Heart left ventricle (tissue), 16 donors: Measurements from ENCODE around the gene CPSF7. TPM values are rescaled to one million over a fixed set of nuclear protein-coding genes. Genes with fewer than 3 reads are reported as not detected.

ENCODE experiments used
- ATAC-seq, 4 donors: fragments of 200-7000 bp; cut with Tn5 transposase; one replicate each; pipeline ENCODE4 v1.9.1; 2020 to 2022; ENCODE audit warnings: moderate library complexity in 4 of 4, mild to moderate bottlenecking in 3 of 4, moderate number of reproducible peaks in 1 of 4
- DNase-seq, 5 donors: peaks; one replicate each; pipeline ENCODE4 v3.0.0-alpha.2; 2020
- H3K27ac ChIP-seq, 12 donors: fragments of 200-600 bp; sonication (generic) in 4 of 12; one replicate each; pipeline versions ENCODE4 v1.5.0 to v1.8.0; 2016 to 2022; ENCODE audit warnings: mild to moderate bottlenecking in 2 of 12
- H3K27me3 ChIP-seq, 9 donors: fragments of 200-600 bp; sonication (generic) in 2 of 9; one replicate each; pipeline versions ENCODE4 v1.5.1 to v1.8.0; 2016 to 2022; ENCODE audit warnings: mild to moderate bottlenecking in 3 of 9
- H3K36me3 ChIP-seq, 9 donors: fragments of 200-600 bp; sonication (generic) in 2 of 9; one replicate each; pipeline versions ENCODE4 v1.5.0 to v1.8.0; 2018 to 2022; ENCODE audit warnings: mild to moderate bottlenecking in 2 of 9
- H3K4me1 ChIP-seq, 12 donors: fragments of 200-600 bp; sonication (generic) in 4 of 12; one replicate each; pipeline versions ENCODE4 v1.5.0 to v1.8.0; 2016 to 2022; ENCODE audit warnings: mild to moderate bottlenecking in 3 of 12
- H3K4me3 ChIP-seq, 12 donors: fragments of 200-600 bp; sonication (generic) in 4 of 12; one replicate each; pipeline versions ENCODE4 v1.5.0 to v1.8.0; 2017 to 2022; ENCODE audit warnings: mild to moderate bottlenecking in 9 of 12, moderate library complexity in 4 of 12
- H3K9me3 ChIP-seq, 12 donors: fragments of 200-600 bp; sonication (generic) in 4 of 12; one replicate each; pipeline versions ENCODE4 v1.5.0 to v1.8.0; 2016 to 2022; ENCODE audit warnings: mild to moderate bottlenecking in 1 of 12
- CTCF ChIP-seq, 12 donors: fragments of 200-600 bp; sonication (generic) in 4 of 12; IDR thresholded peaks; one replicate each; pipeline versions ENCODE4 v1.5.0 to v1.8.0; 2018 to 2022; ENCODE audit warnings: antibody characterized with exemption in 12 of 12, mild to moderate bottlenecking in 5 of 12
- POLR2A ChIP-seq, 2 donors: fragments of 450-650 bp; IDR thresholded peaks; one replicate each; pipeline ENCODE4 v1.6.1; 2017; ENCODE audit warnings: antibody characterized with exemption in 2 of 2, mild to moderate bottlenecking in 2 of 2, moderate library complexity in 2 of 2
- WGBS, 4 donors: extraction: QIAGEN DNeasy Blood & Tissue Kit in 2 of 4; methylation state at CpG; one replicate each; pipeline versions ENCODE4 v1.1.5 to v1.1.7; 2013 to 2018; 5-methylcytosine and 5-hydroxymethylcytosine counted together
- intact Hi-C, 10 donors: fragments of 100-400 bp; cut with DNase I; formaldehyde crosslinking; loops; one replicate each; pipeline versions ENCODE4 v1.11.1 to v1.14.2; 2022
- polyA plus RNA-seq, 2 donors: library from polyadenylated mRNA; stranded (reverse); fragments of 200-250 nt; gene quantifications; one replicate each; pipeline ENCODE4 v1.2.3, GENCODE V29; 2013
- total RNA-seq, 9 donors: library from RNA; depleted of rRNA in 2 of 9; stranded (reverse); fragments of >200 nt in 2 of 9; fragmentation: NEBNext Ultra II Directional in 3 of 9; extraction: Animal tissue kit (Norgen Biotek cat#: 25700) in 3 of 9; gene quantifications; one replicate each; pipeline versions ENCODE4 v1.1.0 to v1.2.4, GENCODE V29; 2016 to 2023
- donor health status: ischemic (EF 13 %, LVEDD 7.1; RV severe dilation, severe dysfunction).
- donor health status: healthy with polysubstance abuse.
- donor health status: DM: no; HTN: yes; CAD: no.
- donor health status: DM: no; HTN: no; CAD: no.
- donor health status: ischemic (EF 25% LVEDD 6.9; RV normal size, moderate dysfunction).
- donor health status: ischemic (EF 25% LVEDD 5.7; RV mildly dilated, moderate dysfunction).
- donor health status: healthy.
- donor health status: DM: yes; HTN: yes; CAD: no.
- donor health status: ischemic (EF 35%, LVEDD 5.7; RV mildly dilated, moderate dysfunction).
- donor health status: nonischemic (EF 11% LVEDD 7.7; RV severe dilation, severe dysfunction).
- donor health status: DM: yes; HTN: yes; CAD: no.
- donor health status: PGD.
- donor health status: ischemic (EF 29% LVEDD 5.4; RV normal size, mild dysfunction).
- donor health status: nonischemic (EF 23%, LVEDD 6.1; RV moderate dilation, normal function).

CPSF7 gene
- total and polyA plus RNA-seq, 11 donors, result 24.3 to 52.4 (median 35.5) TPM

DNA sequence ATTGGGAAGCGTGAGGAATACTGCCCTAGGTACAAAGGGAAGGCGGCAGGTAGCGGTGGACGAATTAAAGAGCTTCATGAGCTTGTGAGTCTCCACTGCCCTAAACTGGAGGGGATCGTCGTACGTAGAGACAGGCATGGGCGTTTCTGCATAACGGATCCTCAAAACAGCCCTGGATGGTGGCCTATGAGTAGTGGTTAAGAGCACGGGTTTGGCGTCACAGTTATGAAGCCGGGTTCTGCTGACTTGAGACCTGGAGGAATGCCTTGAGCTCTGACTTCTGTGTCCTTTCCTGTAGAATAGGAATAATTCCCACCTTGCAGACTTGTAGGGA is 67.3 kb downstream of the CPSF7 start:
- H3K27me3 ChIP-seq, result no peaks in the 10 kb centered on the region
- TF ChIP-seq CTCF (IDR thresholded peaks at IDR 0.05), result no peak
- no peak for TF ChIP-seq POLR2A (IDR thresholded peaks at IDR 0.05)
- H3K27ac ChIP-seq, result peak overlapping the region; percentile 95 to 100 (median 99)
- DNase-seq (no peak), ATAC-seq (peak in 3 of 4 donors; percentile 1 to 16 (median 13))
- peaks cover 0 to 49% (median 28%) of the 10 kb centered on the region in 12 donors for H3K4me1 ChIP-seq
- H3K9me3 ChIP-seq, result no peaks in the 10 kb centered on the region
- WGBS, 4 donors, result 0 to 2% (median 1%) methylated on average over 12 of the region's 12 CpGs
- intact Hi-C loops, result loop anchor here in 1 of 10 donors (2.0 kb wide), 1 partner anchor 30 kb away; the partner anchor contains the start of genes DDB1 and TKFC
- H3K4me3 ChIP-seq, result peak overlapping the region; percentile 46 to 86 (median 73)
- peaks cover 0 to 41% (median 37%) of the 10 kb centered on the region in 9 donors for H3K36me3 ChIP-seq

GRCh38 chr11:61361741-61362541 is 67.8 kb downstream of the CPSF7 start, which contains the start of the genes CYB561A3 and TMEM138:
CYB561A3 (minus strand) TSS chr11:61361882; CDS start chr11:61356713, 5,169 bp downstream.
TMEM138 (plus strand) TSS chr11:61362374; CDS start chr11:61364391, 2,017 bp downstream.
- 0 to 1% (median 0%) methylated on average over 38 to 63 of the region's 63 CpGs for WGBS, 4 donors
- H3K4me1 ChIP-seq, result peaks cover 0 to 55% (median 28%) of the 10 kb centered on the region in 12 donors
- ATAC-seq, result peak; percentile 96 to 97 (median 97)
- peak; percentile 91 to 95 (median 94) for DNase-seq
- intact Hi-C loops, result loop anchor here in 3 of 10 donors (1.0 to 2.0 kb wide), 2 partner anchors 29 kb away; partner anchors contain the start of genes DDB1 (in 3 of the 3) and TKFC (in 3 of the 3)
- TF ChIP-seq POLR2A (IDR thresholded peaks at IDR 0.05) (peak in 1 of 2 donors; percentile 79), CTCF (IDR thresholded peaks at IDR 0.05) (no peak)
- H3K36me3 ChIP-seq, result peaks cover 0 to 35% (median 31%) of the 10 kb centered on the region in 9 donors
- H3K9me3 ChIP-seq, result no peaks in the 10 kb centered on the region
- H3K27ac ChIP-seq, result peak within 1 kb of the TSS; percentile 95 to 100 (median 99)
- peak within 1 kb of the TSS; percentile 46 to 86 (median 73) for H3K4me3 ChIP-seq
- no peaks in the 10 kb centered on the region for H3K27me3 ChIP-seq

DNA sequence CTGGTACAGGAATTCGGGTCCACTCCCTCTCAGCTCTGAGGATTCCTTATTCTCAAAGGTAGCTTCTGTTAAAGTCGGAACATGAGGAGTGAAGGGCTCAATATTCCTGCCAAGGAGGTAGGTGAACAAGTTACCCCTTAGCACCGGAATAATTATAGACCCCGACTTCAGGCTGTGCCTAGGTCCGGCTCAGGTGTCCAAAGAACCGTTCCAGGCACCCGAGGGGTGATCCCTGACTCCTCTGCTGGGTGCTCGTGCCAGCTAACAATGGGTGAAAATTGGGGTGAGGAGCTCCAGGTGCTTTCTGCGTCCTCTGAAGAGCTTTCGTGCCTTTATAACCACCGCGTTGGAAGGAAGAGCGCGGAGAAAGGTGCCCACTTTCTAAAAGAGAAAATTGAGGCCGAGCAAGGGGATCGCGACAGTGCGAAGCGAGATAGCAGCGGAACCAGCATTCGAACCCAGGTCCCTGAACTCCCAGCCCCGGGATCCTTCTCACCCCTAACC is 68.5 kb downstream of the CPSF7 start:
- peak overlapping the region; percentile 95 to 100 (median 99) for H3K27ac ChIP-seq
- H3K36me3 ChIP-seq, result peaks cover 0 to 31% (median 24%) of the 10 kb centered on the region in 9 donors
- ATAC-seq (peak in 1 of 4 donors; percentile 0), DNase-seq (no peak)
- TF ChIP-seq CTCF (IDR thresholded peaks at IDR 0.05) (no peak), POLR2A (IDR thresholded peaks at IDR 0.05) (no peak)
- WGBS, 4 donors, result 2 to 3% (median 3%) methylated on average over 20 to 22 of the region's 22 CpGs
- no peaks in the 10 kb centered on the region for H3K9me3 ChIP-seq
- peak overlapping the region; percentile 46 to 86 (median 73) for H3K4me3 ChIP-seq
- intact Hi-C loops, result loop anchor here in 2 of 10 donors (1.0 kb wide), 1 partner anchor 28 kb away; the partner anchor contains the start of genes DDB1 (in 2 of the 2) and TKFC (in 2 of the 2)
- no peaks in the 10 kb centered on the region for H3K27me3 ChIP-seq
- peaks cover 0 to 60% (median 28%) of the 10 kb centered on the region in 12 donors for H3K4me1 ChIP-seq

DNA sequence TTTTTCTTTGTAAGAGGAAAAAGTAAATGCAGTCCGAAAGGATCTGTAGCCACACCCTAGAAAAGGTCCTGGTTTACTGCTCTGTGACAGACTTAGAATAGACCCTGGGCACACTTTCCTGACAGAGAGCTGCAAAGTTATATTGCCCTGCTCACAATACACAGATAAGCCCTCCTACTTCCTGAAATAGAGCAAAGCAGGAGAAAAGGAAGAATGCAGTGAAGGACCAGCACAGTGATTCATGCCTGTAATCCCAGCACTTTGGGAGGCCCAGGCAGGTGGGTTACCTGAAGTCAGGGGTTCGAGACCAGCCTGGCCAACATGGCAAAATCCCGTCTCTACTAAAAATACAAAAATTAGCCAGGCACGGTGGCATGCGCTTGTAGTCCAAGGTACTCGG is 70.3 kb downstream of the CPSF7 start:
- H3K9me3 ChIP-seq, result no peaks in the 10 kb centered on the region
- no peak for TF ChIP-seq CTCF (IDR thresholded peaks at IDR 0.05)
- TF ChIP-seq POLR2A (IDR thresholded peaks at IDR 0.05), result no peak
- no peaks in the 10 kb centered on the region for H3K27me3 ChIP-seq
- peaks cover 0 to 26% (median 8%) of the 10 kb centered on the region in 9 donors for H3K36me3 ChIP-seq
- intact Hi-C loops, result no loop called here
- H3K4me1 ChIP-seq, result peaks cover 0 to 60% (median 28%) of the 10 kb centered on the region in 12 donors
- DNase-seq (no peak), ATAC-seq (no peak)
- H3K4me3 ChIP-seq, result no peak overlapping the region
- H3K27ac ChIP-seq, result no peak overlapping the region
- WGBS, 4 donors, result 60 to 75% (median 68%) methylated on average over 6 of the region's 6 CpGs
